IMR-90 (cell line): Measurements from ENCODE around the gene MAN2A1. TPM values are rescaled to one million over a fixed set of nuclear protein-coding genes. Genes with fewer than 3 reads are reported as not detected.

Source experiments
- ATAC-seq: fragments of 200-7000 bp; cut with Tn5 transposase; 2 replicates; pipeline ENCODE4 v1.9.1; 2020; ENCODE audit warnings: low read depth, mild to moderate bottlenecking, moderate library complexity
- BruUV-seq: library from RNA; stranded (reverse); fragments of 400-500 nt; replicated peaks from 2 replicates; lab custom pipeline; 2021; lab: Mats Ljungman, UMichigan
- CTCF ChIA-PET: fragments of 300-600 bp; formaldehyde crosslinking; extraction: SDS; loops from one replicate; lab custom pipeline; 2021; ENCODE audit warnings: antibody characterized with exemption; lab: Yijun Ruan, JAX
- POLR2A ChIA-PET: fragments of 300-600 bp; sonication (Branson Sonifier 250); formaldehyde crosslinking; loops from one replicate; lab custom pipeline; 2022; ENCODE audit warnings: antibody characterized with exemption; ENCODE audit not compliant: unreplicated experiment; lab: Charles Lee
- DNase-seq: peaks from one replicate; pipeline ENCODE4 v3.0.0; 2013
- H2AFZ ChIP-seq: replicated peaks from 2 replicates; pipeline ENCODE3; 2013; ENCODE audit warnings: low read length, mild to moderate bottlenecking; ENCODE audit not compliant: poor library complexity
- H2AK5ac ChIP-seq: 2 replicates; pipeline ENCODE4 v1.6.1; 2013; ENCODE audit warnings: low read depth, low read length, inconsistent platforms
- H2AK9ac ChIP-seq: replicated peaks from 2 replicates; pipeline ENCODE3; 2013; ENCODE audit warnings: mild to moderate bottlenecking, low read depth, low read length, moderate library complexity; ENCODE audit not compliant: poor library complexity
- H2BK120ac ChIP-seq: 2 replicates; pipeline ENCODE4 v1.6.1; 2013; ENCODE audit warnings: low read depth, low read length, inconsistent platforms
- H2BK15ac ChIP-seq: 3 replicates; pipeline ENCODE4 v1.6.1; 2013; ENCODE audit warnings: low read depth, low read length, inconsistent platforms
- H2BK20ac ChIP-seq: 2 replicates; pipeline ENCODE4 v1.6.1; 2013; ENCODE audit warnings: low read depth, mild to moderate bottlenecking, inconsistent platforms, low read length, moderate library complexity
- H2BK5ac ChIP-seq: 2 replicates; pipeline ENCODE4 v1.6.1; 2013; ENCODE audit warnings: mild to moderate bottlenecking, low read depth, low read length, inconsistent platforms; ENCODE audit not compliant: poor library complexity, severe bottlenecking
- H3K14ac ChIP-seq: replicated peaks from 2 replicates; pipeline ENCODE4 v1.6.1; 2013; ENCODE audit warnings: low read depth, low read length, inconsistent platforms
- H3K18ac ChIP-seq: 2 replicates; pipeline ENCODE4 v1.6.1; 2013; ENCODE audit warnings: low read depth, low read length, control low read depth
- H3K23ac ChIP-seq: 2 replicates; pipeline ENCODE4 v1.6.1; 2013; ENCODE audit warnings: low read depth, low read length, inconsistent platforms
- H3K27ac ChIP-seq: 2 replicates; pipeline ENCODE4 v1.5.1; 2013; ENCODE audit warnings: mild to moderate bottlenecking, control low read depth, low read length; ENCODE audit not compliant: insufficient read depth
- H3K27me3 ChIP-seq: 2 replicates; pipeline ENCODE4 v1.6.1; 2013; ENCODE audit warnings: low read length; ENCODE audit not compliant: control insufficient read depth, insufficient read depth
- H3K36me3 ChIP-seq: 2 replicates; pipeline ENCODE4 v1.6.1; 2013; ENCODE audit warnings: low read length, mixed read lengths; ENCODE audit not compliant: control insufficient read depth, insufficient read depth
- H3K4ac ChIP-seq: 2 replicates; pipeline ENCODE4 v1.6.1; 2013; ENCODE audit warnings: low read depth, low read length, inconsistent platforms
- H3K4me1 ChIP-seq: 2 replicates; pipeline ENCODE4 v1.6.1; 2013; ENCODE audit warnings: low read length, mixed read lengths; ENCODE audit not compliant: control insufficient read depth, insufficient read depth
- H3K4me2 ChIP-seq: 2 replicates; pipeline ENCODE4 v1.6.1; 2013; ENCODE audit warnings: low read depth, mild to moderate bottlenecking, control low read depth, low read length, moderate library complexity
- H3K4me3 ChIP-seq: 2 replicates; pipeline ENCODE4 v1.5.1; 2013; ENCODE audit warnings: low read depth, mild to moderate bottlenecking, control low read depth, low read length, moderate library complexity; ENCODE audit not compliant: insufficient read depth
- H3K56ac ChIP-seq: 2 replicates; pipeline ENCODE4 v1.6.1; 2013; ENCODE audit warnings: low read length, inconsistent platforms; ENCODE audit not compliant: insufficient read depth; ENCODE audit errors: extremely low read depth
- H3K79me1 ChIP-seq, 2 experiments: 2 replicates each; pipeline ENCODE4 v1.6.1; 2013; ENCODE audit warnings: low read length in 2 of 2, inconsistent platforms in 1 of 2, low read depth in 1 of 2
- H3K9ac ChIP-seq: 2 replicates; pipeline ENCODE4 v1.6.1; 2013; ENCODE audit warnings: low read depth, low read length, control low read depth
- H3K9me1 ChIP-seq: 2 replicates; pipeline ENCODE4 v1.6.1; 2013; ENCODE audit warnings: low read length, inconsistent platforms; ENCODE audit not compliant: insufficient read depth
- H3K9me3 ChIP-seq: 2 replicates; pipeline ENCODE4 v1.6.1; 2013; ENCODE audit warnings: low read length; ENCODE audit not compliant: control insufficient read depth, insufficient read depth
- H4K20me1 ChIP-seq: 2 replicates; pipeline ENCODE4 v1.6.1; 2013; ENCODE audit warnings: low read length, inconsistent platforms; ENCODE audit not compliant: insufficient read depth
- H4K5ac ChIP-seq: 2 replicates; pipeline ENCODE4 v1.6.1; 2013; ENCODE audit warnings: mild to moderate bottlenecking, low read depth, low read length, control low read depth
- H4K8ac ChIP-seq, 2 experiments: 2 replicates each; pipeline ENCODE4 v1.6.1; 2013; ENCODE audit warnings: low read depth in 2 of 2, low read length in 2 of 2, control low read depth in 1 of 2, inconsistent platforms in 1 of 2
- H4K91ac ChIP-seq: 2 replicates; pipeline ENCODE4 v1.6.1; 2013; ENCODE audit warnings: low read depth, low read length, inconsistent platforms; ENCODE audit not compliant: insufficient read depth
- BHLHE40 ChIP-seq: fragments of 150-350 bp; IDR thresholded peaks from 2 replicates; pipeline ENCODE4 v1.6.1; 2016; ENCODE audit warnings: mild to moderate bottlenecking, low read depth, low read length
- WGBS, 2 experiments: methylation state at CpG; one replicate each; pipeline versions ENCODE4 v1.1.5 to v1.1.7; 2013; ENCODE audit warnings: missing lambda C conversion rate in 2 of 2; ENCODE audit not compliant: insufficient read length in 1 of 2; ENCODE audit errors: extremely low coverage in 2 of 2; 5-methylcytosine and 5-hydroxymethylcytosine counted together
- dilution Hi-C: fragments of 300-500 bp; cut with HindIII; formaldehyde crosslinking; loops from one replicate; pipeline ENCODE4 v1.14.3; 2018; ENCODE audit warnings: low sequenced_read_pairs; ENCODE audit not compliant: unreplicated experiment
- in situ Hi-C: fragments of 300-500 bp; cut with MboI; formaldehyde crosslinking; loops from 3 replicates; pipeline ENCODE4 v1.14.3; 2019; ENCODE audit warnings: low sequenced_read_pairs, inconsistent platforms, mixed read lengths
- intact Hi-C: fragments of 100-400 bp; cut with micrococcal nuclease; formaldehyde crosslinking; loops from 2 replicates; pipeline ENCODE4 v1.10.0; 2022
- polyA plus RNA-seq, 3 experiments: library from polyadenylated mRNA; depleted of rRNA; stranded (reverse); fragments of >200 nt; gene quantifications; 2 replicates each; pipeline ENCODE4 v1.2.3, GENCODE V29; 2012; ENCODE audit warnings: low replicate concordance in 1 of 3
- total RNA-seq: library from RNA; depleted of rRNA; stranded (reverse); fragments of >200 nt; gene quantifications from 2 replicates; pipeline ENCODE4 v1.2.3, GENCODE V29; 2012

MAN2A1 gene
- total and polyA plus RNA-seq, 2 of the 4 experiments (the other 2 are of a cell fraction) = 16.4 to 29.6 TPM

DNA sequence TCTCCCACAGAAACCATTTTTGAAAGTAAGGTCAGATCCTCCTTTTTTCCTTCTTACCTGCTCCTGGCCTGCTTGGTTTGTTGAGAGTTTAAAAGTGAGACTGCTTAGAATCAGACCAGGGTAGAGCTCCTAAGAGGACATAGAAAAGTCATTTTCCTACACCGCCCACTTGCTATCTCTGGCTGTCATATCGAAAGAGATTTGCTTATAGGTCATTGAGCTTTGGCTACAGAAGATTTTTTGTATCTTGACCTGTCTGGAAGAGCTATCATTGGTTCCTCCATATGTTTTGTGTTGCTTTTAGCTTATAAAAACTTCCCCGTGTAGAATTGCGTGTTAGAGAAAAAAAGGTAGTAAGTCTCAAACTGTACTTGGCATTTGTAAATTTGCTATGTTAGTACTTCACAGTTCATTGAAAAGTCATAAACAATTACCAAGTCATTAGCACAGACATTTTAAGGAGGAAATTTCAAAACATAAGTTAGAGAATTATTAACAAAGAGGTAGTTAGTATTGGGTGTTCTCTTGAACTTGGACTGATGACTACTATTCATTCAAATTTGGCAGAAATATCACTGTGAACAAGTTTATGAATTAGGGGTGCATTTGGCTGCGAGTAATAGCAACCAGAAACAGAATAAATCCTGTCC lies 96.6 kb downstream of the MAN2A1 start:
- H3K4me1 ChIP-seq = no peaks in the 10 kb centered on the region
- H3K36me3 ChIP-seq = no peaks in the 10 kb centered on the region; the same call in 1 of the 2 replicates

More for the DNA sequence above, 96.6 kb downstream of the MAN2A1 start:
- dilution Hi-C loops = no loop called here
- Histone ChIP-seq H2AFZ (no peak overlapping the region), H3K4me2 (no peak overlapping the region), H3K56ac (no peak overlapping the region), H3K27ac (no peak overlapping the region), H3K79me1 (peaks cover 0 to 5% of the 10 kb centered on the region in 2 experiments; a peak in 1 of 4 replicates), H2AK5ac (no peak overlapping the region), H4K5ac (no peak overlapping the region), H3K23ac (0 out of 2 replicates have a peak overlapping the region, but pooled peaks have one; percentile 42), H4K91ac (no peak overlapping the region), H2BK120ac (no peak overlapping the region), H2BK15ac (no peak overlapping the region), H4K8ac (no peak overlapping the region), H3K18ac (no peak overlapping the region), H2AK9ac (no peak overlapping the region), H3K4ac (no peak overlapping the region), H3K14ac (no peak overlapping the region), H4K20me1 (no peaks in the 10 kb centered on the region), H3K9me3 (no peaks in the 10 kb centered on the region), H2BK20ac (no peak overlapping the region), H2BK5ac (no peak overlapping the region), H3K9me1 (no peaks in the 10 kb centered on the region), H3K4me3 (no peak overlapping the region), H3K9ac (no peak overlapping the region), H3K27me3 (no peaks in the 10 kb centered on the region)
- ATAC-seq (no peak), DNase-seq (no peak)
- TF ChIP-seq BHLHE40 = no peak
- CTCF ChIA-PET = no interaction called here
- BruUV-seq = no TSS peak
- intact Hi-C loops = no loop called here
- in situ Hi-C loops = no loop called here
- WGBS, 2 experiments = no CpG with 5 or more reads among the region's 5 CpGs
- POLR2A ChIA-PET = no interaction called here
